Colonic mucosa (tissue), 4 donors: ENCODE results near the gene UBE2H. TPM values are rescaled to one million over a fixed set of nuclear protein-coding genes. Genes with fewer than 3 reads are reported as not detected.
A peak's percentile ranks its signal among the peaks of the same experiment; 100 is the strongest.
"Not testable (repeated sequence)": the region's sequence is repeated elsewhere in the genome, so short reads cannot be mapped to it uniquely, and the experiment has no call there.

ENCODE experiments used
- DNase-seq: peaks from one replicate; pipeline ENCODE4 v3.0.0-alpha.2; 2020
- H3K27ac ChIP-seq: fragments of 200-600 bp; one replicate; pipeline ENCODE4 v1.8.0; 2021
- H3K27me3 ChIP-seq: fragments of 200-600 bp; one replicate; pipeline ENCODE4 v1.8.0; 2021
- H3K36me3 ChIP-seq: fragments of 200-600 bp; one replicate; pipeline ENCODE4 v1.8.0; 2021
- H3K4me1 ChIP-seq: fragments of 200-600 bp; one replicate; pipeline ENCODE4 v1.8.0; 2021; ENCODE audit warnings: mild to moderate bottlenecking
- H3K4me3 ChIP-seq: fragments of 200-600 bp; one replicate; pipeline ENCODE4 v1.8.0; 2021
- H3K9ac ChIP-seq, 2 donors: one replicate each; pipeline ENCODE4 v1.7.0; 2013; ENCODE audit warnings: control low read depth in 2 of 2, low read depth in 2 of 2, low read length in 2 of 2
- H3K9me3 ChIP-seq: fragments of 200-600 bp; one replicate; pipeline ENCODE4 v1.8.0; 2021
- intact Hi-C: fragments of 100-400 bp; cut with DNase I; formaldehyde crosslinking; loops from one replicate; pipeline ENCODE4 v1.14.1; 2022
- total RNA-seq, 2 donors: library from RNA; stranded (reverse); fragmentation: NEBNext Ultra II Directional in 1 of 2; extraction: Animal tissue kit (Norgen Biotek cat#: 25700) in 1 of 2; gene quantifications; one replicate each; pipeline ENCODE4 v1.2.1, GENCODE V29; 2021
- TF ChIP-seq, protein P1 (sequence below): fragments of 200-600 bp; IDR thresholded peaks from one replicate; pipeline ENCODE4 v1.8.0; 2022; ENCODE audit warnings: antibody characterized with exemption, mild to moderate bottlenecking
- donor health status: healthy.
- donor health status: DM: no; HTN: no; CAD: no.
- donor health status: DM: no; HTN: no; CAD: no.

UBE2H gene
- total RNA-seq, 2 donors from 2014 or later = 38.4 to 65.8 TPM

DNA sequence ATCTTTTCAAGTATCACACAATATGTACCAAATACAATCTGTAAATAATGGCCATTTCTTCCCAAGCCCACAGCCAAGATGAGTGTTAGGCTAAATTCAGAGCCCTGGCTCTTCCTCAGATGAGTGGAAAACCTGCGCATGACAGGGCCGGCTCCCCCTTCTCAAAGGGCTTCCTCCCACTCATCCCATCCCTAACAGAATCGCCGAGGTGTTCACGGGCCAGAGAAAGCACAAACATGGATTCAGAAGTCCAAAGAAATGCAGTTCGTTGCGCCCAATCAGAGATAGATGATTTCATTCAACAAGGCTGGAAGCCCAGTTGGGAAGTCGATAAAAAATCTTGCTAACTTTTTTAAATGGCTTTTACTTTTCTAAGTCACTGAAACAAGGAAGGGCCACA lies 121.8 kb downstream of the UBE2H start:
- no peaks in the 10 kb centered on the region for H3K9me3 ChIP-seq
- peaks cover 4% of the 10 kb centered on the region for H3K36me3 ChIP-seq
- TF ChIP-seq, protein P1, sequence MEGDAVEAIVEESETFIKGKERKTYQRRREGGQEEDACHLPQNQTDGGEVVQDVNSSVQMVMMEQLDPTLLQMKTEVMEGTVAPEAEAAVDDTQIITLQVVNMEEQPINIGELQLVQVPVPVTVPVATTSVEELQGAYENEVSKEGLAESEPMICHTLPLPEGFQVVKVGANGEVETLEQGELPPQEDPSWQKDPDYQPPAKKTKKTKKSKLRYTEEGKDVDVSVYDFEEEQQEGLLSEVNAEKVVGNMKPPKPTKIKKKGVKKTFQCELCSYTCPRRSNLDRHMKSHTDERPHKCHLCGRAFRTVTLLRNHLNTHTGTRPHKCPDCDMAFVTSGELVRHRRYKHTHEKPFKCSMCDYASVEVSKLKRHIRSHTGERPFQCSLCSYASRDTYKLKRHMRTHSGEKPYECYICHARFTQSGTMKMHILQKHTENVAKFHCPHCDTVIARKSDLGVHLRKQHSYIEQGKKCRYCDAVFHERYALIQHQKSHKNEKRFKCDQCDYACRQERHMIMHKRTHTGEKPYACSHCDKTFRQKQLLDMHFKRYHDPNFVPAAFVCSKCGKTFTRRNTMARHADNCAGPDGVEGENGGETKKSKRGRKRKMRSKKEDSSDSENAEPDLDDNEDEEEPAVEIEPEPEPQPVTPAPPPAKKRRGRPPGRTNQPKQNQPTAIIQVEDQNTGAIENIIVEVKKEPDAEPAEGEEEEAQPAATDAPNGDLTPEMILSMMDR = no peak
- peaks cover 16% of the 10 kb centered on the region for H3K4me1 ChIP-seq
- no peaks in the 10 kb centered on the region for H3K27me3 ChIP-seq
- no peak overlapping the region for H3K9ac ChIP-seq
- intact Hi-C loops = loop anchor here (2.0 kb wide), 1 partner anchor 180 kb away; no protein-coding TSS in a partner anchor
- H3K27ac ChIP-seq = no peak overlapping the region
- no peak for DNase-seq
- H3K4me3 ChIP-seq = no peak overlapping the region

DNA sequence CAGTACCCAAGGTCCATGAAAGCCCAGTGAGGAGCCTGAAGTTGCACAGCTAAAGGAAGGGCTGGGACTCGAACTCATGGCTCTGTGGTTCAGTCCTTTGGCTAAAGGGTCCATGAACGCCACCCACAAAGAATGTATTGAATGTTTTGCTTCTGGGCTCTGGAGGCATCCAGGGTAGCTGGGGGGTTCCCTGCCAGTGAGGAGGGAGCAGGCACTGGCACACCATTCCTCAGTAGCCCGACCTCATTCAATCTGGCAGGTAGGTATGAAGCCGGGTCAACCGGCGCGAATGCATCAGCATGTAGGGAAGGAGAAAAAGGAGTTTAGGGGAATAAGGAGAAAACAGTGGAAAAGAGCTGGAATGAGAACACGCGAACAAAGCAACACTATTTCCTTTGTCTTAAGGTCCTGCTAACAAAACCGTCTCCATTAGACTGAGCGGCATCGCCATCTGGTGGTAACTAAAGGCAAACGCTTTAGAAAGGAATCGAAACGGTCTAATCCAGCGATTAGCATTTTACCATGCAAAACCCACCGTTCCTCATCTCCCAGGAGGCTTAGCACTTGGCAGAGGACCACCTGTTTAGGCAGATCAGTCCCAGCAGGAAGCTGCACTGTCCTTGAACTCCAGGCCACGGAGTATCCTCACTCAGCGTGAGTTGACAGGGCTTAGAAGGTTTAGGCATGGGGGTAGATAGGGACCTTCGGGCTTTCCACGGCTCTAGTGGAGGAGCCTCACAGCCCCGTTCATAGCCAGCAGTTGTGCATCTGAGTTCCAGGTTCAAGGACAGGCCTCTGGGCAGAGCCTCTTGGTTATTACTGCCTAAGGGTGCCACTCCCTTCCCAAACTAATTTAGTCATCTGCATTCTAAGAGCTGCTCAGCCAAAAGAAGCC lies 122.8 kb downstream of the UBE2H start:
- peaks cover 2% of the 10 kb centered on the region for H3K36me3 ChIP-seq
- H3K27ac ChIP-seq = peak overlapping the region; percentile 28
- no peaks in the 10 kb centered on the region for H3K9me3 ChIP-seq
- H3K4me1 ChIP-seq = peaks cover 16% of the 10 kb centered on the region
- H3K9ac ChIP-seq = peak overlapping the region in 1 of 2 donors; percentile 79
- DNase-seq = peak; percentile 60
- H3K27me3 ChIP-seq = no peaks in the 10 kb centered on the region
- no peak overlapping the region for H3K4me3 ChIP-seq
- TF ChIP-seq, protein P1 = peak; percentile 73
- intact Hi-C loops = loop anchor here (2.0 to 10.0 kb wide), 3 partner anchors 181 to 465 kb away; partner anchors contain the start of gene NRF1

DNA sequence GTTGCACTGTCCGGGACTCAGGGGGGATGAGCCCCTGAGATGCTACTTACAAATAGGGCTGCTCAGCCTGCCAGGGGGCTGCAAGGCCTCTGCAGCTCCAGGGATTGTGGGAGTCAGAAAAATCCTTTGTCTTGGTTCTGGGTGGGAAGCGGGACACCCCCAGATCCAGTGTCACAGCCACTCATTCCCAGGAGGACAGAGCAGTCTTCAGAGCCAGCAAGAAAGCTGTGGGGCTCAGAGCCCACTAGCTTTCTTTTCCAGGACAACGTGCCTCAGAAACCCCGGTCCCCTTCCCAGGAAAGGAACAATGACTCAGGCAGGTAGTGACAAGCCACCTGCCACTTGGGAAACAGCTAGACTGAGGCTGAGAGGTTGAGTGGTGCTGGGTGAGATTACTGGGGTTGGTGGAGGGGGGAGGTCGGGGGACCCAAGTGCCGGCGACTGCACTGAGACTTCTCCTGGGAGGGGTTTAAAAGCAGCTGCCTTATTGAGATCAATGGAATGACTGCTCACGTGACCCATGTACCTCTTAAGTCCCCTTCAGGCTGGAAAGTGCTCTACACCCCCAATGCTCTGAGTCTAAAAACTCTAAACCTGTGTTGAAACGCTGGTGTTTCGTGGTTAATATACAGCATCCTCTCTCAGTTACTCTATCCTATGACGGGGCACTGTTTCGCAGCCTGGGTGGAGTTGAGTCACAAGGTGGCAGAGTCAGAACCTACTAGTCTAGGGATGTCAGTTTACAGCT lies 123.6 kb downstream of the UBE2H start:
- intact Hi-C loops = loop anchor here (5.0 to 10.0 kb wide), 2 partner anchors 217 to 464 kb away; partner anchors contain the start of gene NRF1

DNA sequence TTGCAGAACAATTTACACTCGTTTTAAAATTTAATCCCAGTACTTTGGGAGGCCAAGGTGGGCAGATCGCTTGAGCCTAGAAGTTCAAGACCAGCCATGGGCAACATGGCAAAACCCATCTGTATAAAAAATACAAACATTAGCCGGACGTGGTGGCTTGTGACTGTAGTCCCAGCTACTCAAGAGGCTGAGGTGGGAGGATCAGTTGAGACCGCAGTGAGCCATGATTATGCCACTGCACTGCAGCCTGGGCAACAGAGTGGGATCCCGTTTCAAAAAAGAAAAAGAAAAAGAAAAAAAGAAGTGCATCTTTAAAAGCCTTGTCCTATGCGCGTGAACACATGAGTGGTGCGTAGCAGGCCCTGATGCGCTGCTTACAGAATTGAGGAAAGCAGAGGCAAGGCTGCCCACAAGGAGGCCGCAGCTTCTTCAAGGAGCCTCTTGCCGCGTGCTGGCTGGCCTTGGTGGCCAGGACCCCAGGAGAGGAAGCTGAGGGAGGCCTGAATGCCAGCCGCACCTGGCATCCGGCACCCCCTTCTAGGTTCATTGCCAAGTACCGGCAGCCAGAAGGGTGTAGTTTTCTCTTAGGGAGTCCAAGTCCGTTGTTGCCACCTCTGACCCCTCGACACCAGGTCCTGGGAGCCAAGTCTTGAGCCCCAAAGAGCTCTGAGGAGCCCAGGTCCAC lies 124.5 kb downstream of the UBE2H start:
- H3K4me1 ChIP-seq = peaks cover 16% of the 10 kb centered on the region
- no peak overlapping the region for H3K27ac ChIP-seq
- no peaks in the 10 kb centered on the region for H3K36me3 ChIP-seq
- TF ChIP-seq, protein P1 = no peak
- H3K4me3 ChIP-seq = no peak overlapping the region
- DNase-seq = no peak
- no peaks in the 10 kb centered on the region for H3K9me3 ChIP-seq
- H3K27me3 ChIP-seq = no peaks in the 10 kb centered on the region
- no peak overlapping the region for H3K9ac ChIP-seq
- intact Hi-C loops = loop anchor here (5.0 to 10.0 kb wide), 2 partner anchors 216 to 463 kb away; partner anchors contain the start of gene NRF1

More for the DNA sequence above, 123.6 kb downstream of the UBE2H start:
- TF ChIP-seq, protein P1 = no peak
- no peak overlapping the region for H3K9ac ChIP-seq
- H3K4me3 ChIP-seq = no peak overlapping the region
- DNase-seq = no peak
- H3K4me1 ChIP-seq = peaks cover 16% of the 10 kb centered on the region
- no peaks in the 10 kb centered on the region for H3K9me3 ChIP-seq
- no peak overlapping the region for H3K27ac ChIP-seq
- no peaks in the 10 kb centered on the region for H3K36me3 ChIP-seq
- no peaks in the 10 kb centered on the region for H3K27me3 ChIP-seq

DNA sequence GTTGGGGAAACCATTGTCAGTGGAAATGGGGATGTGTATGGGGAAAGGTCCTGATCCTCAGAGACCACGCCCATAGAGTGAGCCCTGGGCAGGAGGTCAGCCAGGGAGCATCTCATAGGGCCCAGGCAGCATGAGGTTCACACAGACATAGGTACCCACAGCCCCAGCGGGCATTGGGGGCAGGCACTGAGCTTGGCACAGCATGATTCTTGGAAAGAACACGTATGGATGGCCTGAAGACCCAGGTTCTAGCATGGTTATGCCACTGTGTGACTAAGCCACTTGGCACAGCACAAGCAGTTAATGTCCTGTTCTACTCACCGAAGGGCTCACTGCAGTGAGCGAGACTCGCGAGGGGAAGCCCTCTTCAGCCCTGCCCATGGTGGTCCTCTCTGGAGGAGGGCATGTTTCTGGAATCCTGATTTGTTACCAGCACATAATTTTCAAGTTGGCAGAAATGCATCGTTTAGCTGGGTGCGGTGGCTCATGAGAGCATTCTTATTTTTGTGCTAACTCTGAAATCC lies 125.2 kb downstream of the UBE2H start:
- no peak overlapping the region for H3K9ac ChIP-seq
- peaks cover 16% of the 10 kb centered on the region for H3K4me1 ChIP-seq
- DNase-seq = no peak
- TF ChIP-seq, protein P1 = no peak
- H3K4me3 ChIP-seq = no peak overlapping the region
- H3K36me3 ChIP-seq = no peaks in the 10 kb centered on the region
- no peaks in the 10 kb centered on the region for H3K9me3 ChIP-seq
- intact Hi-C loops = loop anchor here (2.0 to 10.0 kb wide), 3 partner anchors 163 to 463 kb away; partner anchors contain the start of gene NRF1
- no peak overlapping the region for H3K27ac ChIP-seq
- no peaks in the 10 kb centered on the region for H3K27me3 ChIP-seq

DNA sequence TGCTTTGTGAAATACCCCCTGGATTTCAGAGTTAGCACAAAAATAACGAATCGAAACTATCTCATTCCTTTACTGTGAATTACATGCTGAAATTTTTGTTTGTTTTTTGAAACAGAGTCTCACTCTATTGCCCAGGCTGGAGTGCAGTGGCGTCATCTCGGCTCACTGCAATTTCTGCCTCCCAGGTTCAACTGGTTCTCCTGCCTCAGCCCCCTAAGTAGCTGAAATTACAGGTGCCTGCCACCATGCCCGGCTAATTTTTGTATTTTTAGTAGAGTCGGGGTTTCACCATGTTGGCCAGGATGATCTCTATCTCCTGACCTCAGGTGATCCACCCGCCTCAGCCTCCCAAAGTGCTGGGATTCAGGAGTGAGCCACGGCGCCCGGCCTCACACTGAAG lies 125.9 kb downstream of the UBE2H start:
- not testable (repeated sequence) for H3K9me3 ChIP-seq, H3K36me3 ChIP-seq, H3K9ac ChIP-seq, H3K4me3 ChIP-seq, H3K27me3 ChIP-seq, DNase-seq, H3K27ac ChIP-seq
- H3K4me1 ChIP-seq = peaks cover 13% of the 10 kb centered on the region
- intact Hi-C loops = loop anchor here (2.0 to 10.0 kb wide), 3 partner anchors 162 to 462 kb away; partner anchors contain the start of gene NRF1
